ENCODE results near the gene PROSER2. TPM values are rescaled to one million over a fixed set of nuclear protein-coding genes. Genes with fewer than 3 reads are reported as not detected.

The PROSER2 gene
- total and polyA plus RNA-seq, 9 of the 15 experiments (the other 6 are each of a cell fraction or from before 2014, with no cell fraction given): 0.62 to 14.8 (median 2.9) TPM

DNA sequence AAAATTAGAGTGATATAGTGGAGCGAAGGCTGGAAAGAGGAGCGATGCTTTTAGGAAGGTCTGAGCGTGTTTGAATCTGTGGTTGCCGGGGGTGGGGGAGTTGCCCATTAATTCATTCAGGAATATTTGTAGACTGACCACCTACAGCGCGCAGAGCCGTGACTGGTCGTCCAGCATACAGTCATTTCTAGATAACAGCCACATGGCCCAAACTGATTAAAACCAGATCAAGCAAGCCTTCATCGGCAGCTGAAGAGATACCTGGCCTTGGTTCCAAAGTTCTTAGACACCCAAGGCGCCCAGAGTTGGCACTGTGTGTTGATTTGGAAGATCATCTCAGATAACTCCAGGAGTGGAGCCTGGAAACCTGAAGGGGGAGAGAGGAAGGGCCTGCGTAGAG is 1.7 kb downstream of the PROSER2 start (continued):
- TF ChIP-seq, protein P1, sequence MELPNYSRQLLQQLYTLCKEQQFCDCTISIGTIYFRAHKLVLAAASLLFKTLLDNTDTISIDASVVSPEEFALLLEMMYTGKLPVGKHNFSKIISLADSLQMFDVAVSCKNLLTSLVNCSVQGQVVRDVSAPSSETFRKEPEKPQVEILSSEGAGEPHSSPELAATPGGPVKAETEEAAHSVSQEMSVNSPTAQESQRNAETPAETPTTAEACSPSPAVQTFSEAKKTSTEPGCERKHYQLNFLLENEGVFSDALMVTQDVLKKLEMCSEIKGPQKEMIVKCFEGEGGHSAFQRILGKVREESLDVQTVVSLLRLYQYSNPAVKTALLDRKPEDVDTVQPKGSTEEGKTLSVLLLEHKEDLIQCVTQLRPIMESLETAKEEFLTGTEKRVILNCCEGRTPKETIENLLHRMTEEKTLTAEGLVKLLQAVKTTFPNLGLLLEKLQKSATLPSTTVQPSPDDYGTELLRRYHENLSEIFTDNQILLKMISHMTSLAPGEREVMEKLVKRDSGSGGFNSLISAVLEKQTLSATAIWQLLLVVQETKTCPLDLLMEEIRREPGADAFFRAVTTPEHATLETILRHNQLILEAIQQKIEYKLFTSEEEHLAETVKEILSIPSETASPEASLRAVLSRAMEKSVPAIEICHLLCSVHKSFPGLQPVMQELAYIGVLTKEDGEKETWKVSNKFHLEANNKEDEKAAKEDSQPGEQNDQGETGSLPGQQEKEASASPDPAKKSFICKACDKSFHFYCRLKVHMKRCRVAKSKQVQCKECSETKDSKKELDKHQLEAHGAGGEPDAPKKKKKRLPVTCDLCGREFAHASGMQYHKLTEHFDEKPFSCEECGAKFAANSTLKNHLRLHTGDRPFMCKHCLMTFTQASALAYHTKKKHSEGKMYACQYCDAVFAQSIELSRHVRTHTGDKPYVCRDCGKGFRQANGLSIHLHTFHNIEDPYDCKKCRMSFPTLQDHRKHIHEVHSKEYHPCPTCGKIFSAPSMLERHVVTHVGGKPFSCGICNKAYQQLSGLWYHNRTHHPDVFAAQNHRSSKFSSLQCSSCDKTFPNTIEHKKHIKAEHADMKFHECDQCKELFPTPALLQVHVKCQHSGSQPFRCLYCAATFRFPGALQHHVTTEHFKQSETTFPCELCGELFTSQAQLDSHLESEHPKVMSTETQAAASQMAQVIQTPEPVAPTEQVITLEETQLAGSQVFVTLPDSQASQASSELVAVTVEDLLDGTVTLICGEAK (IDR thresholded peaks at IDR 0.05): no peak
- TF ChIP-seq, protein P1 (CRISPR knock-in tag; IDR thresholded peaks at IDR 0.05): no peak
- TF ChIP-seq ZNF347 (CRISPR knock-in tag; IDR thresholded peaks at IDR 0.05; ENCODE audit: low read depth): no peak
- TF ChIP-seq TCF7L2 (IDR thresholded peaks at IDR 0.05; ENCODE audit: low read depth, low read length): no peak
- TF ChIP-seq FOXP1 (CRISPR knock-in tag; IDR thresholded peaks at IDR 0.05): no peak
- TF ChIP-seq NFRKB (IDR thresholded peaks at IDR 0.05; ENCODE audit: low read depth): no peak
- no peak for TF ChIP-seq PPARD (CRISPR knock-in tag; IDR thresholded peaks at IDR 0.05)
- peak; percentile 38; the same call in 1 of the 2 replicates for TF ChIP-seq EP300 (IDR thresholded peaks at IDR 0.05; ENCODE audit: low read length)
- TF ChIP-seq TEAD4 (IDR thresholded peaks at IDR 0.05; ENCODE audit: low read length): peak; percentile 90
- no peak for TF ChIP-seq TEAD4 (CRISPR knock-in tag; IDR thresholded peaks at IDR 0.05; ENCODE audit: borderline replicate concordance)
- peak; percentile 54; the same call in 1 of the 2 replicates for TF ChIP-seq CREB1 (IDR thresholded peaks at IDR 0.05)
- no peak for TF ChIP-seq CREB1 (CRISPR knock-in tag; IDR thresholded peaks at IDR 0.05)
- no peak for TF ChIP-seq NFXL1 (CRISPR knock-in tag; IDR thresholded peaks at IDR 0.05)
- TF ChIP-seq, protein P2, sequence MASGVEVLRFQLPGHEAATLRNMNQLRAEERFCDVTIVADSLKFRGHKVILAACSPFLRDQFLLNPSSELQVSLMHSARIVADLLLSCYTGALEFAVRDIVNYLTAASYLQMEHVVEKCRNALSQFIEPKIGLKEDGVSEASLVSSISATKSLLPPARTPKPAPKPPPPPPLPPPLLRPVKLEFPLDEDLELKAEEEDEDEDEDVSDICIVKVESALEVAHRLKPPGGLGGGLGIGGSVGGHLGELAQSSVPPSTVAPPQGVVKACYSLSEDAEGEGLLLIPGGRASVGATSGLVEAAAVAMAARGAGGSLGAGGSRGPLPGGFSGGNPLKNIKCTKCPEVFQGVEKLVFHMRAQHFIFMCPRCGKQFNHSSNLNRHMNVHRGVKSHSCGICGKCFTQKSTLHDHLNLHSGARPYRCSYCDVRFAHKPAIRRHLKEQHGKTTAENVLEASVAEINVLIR (CRISPR knock-in tag; IDR thresholded peaks at IDR 0.05): no peak
- TF ChIP-seq CBFA2T3 (IDR thresholded peaks at IDR 0.05): peak; percentile 88
- TF ChIP-seq ZNF124 (CRISPR knock-in tag; IDR thresholded peaks at IDR 0.05): no peak
- TF ChIP-seq NBN (IDR thresholded peaks at IDR 0.05; ENCODE audit: low read depth): no peak
